Measurements from ENCODE around the gene SP140.

GRCh38 chr2:230362030-230362691 is 136.6 kb downstream of the SP140 start:
- no peak for TF ChIP-seq POLR2AphosphoS5 (IDR thresholded peaks at IDR 0.05; ENCODE audit: low read depth)
- TF ChIP-seq CTCF (conservative IDR thresholded peaks at IDR 0.05; ENCODE audit: low read depth in 2 of 2) = no peak
- TF ChIP-seq CREB1 (CRISPR knock-in tag; IDR thresholded peaks at IDR 0.05; ENCODE audit: low read depth) = no peak
- TF ChIP-seq STAT1 (IDR thresholded peaks at IDR 0.05; ENCODE audit: unreplicated experiment) = no peak
- TF ChIP-seq EZH2phosphoT487 (IDR thresholded peaks at IDR 0.05; ENCODE audit: unreplicated experiment) = no peak

Measured in GM23338 (cell line).